ENCODE results near the gene KLHL36.

The KLHL36 gene

GRCh38 chr16:84677017-84677803 is 28.9 kb downstream of the KLHL36 start:
- DNase-seq (ENCODE audit: low read depth), result no peak
- TF ChIP-seq, protein P1, sequence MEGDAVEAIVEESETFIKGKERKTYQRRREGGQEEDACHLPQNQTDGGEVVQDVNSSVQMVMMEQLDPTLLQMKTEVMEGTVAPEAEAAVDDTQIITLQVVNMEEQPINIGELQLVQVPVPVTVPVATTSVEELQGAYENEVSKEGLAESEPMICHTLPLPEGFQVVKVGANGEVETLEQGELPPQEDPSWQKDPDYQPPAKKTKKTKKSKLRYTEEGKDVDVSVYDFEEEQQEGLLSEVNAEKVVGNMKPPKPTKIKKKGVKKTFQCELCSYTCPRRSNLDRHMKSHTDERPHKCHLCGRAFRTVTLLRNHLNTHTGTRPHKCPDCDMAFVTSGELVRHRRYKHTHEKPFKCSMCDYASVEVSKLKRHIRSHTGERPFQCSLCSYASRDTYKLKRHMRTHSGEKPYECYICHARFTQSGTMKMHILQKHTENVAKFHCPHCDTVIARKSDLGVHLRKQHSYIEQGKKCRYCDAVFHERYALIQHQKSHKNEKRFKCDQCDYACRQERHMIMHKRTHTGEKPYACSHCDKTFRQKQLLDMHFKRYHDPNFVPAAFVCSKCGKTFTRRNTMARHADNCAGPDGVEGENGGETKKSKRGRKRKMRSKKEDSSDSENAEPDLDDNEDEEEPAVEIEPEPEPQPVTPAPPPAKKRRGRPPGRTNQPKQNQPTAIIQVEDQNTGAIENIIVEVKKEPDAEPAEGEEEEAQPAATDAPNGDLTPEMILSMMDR (IDR thresholded peaks at IDR 0.05; ENCODE audit: low read depth, low read length, missing control alignments), result no peak
- H3K4me3 ChIP-seq (ENCODE audit: low read depth, low read length), result no peak overlapping the region

GRCh38 chr16:84677849-84678248 is 29.5 kb downstream of the KLHL36 start:
- DNase-seq (ENCODE audit: low read depth), result no peak
- TF ChIP-seq, protein P1 (IDR thresholded peaks at IDR 0.05; ENCODE audit: low read depth, low read length, missing control alignments), result no peak
- H3K4me3 ChIP-seq (ENCODE audit: low read depth, low read length), result no peak overlapping the region

- no peak overlapping the region for H3K4me3 ChIP-seq (ENCODE audit: low read depth, low read length)
- TF ChIP-seq, protein P1 (IDR thresholded peaks at IDR 0.05; ENCODE audit: low read depth, low read length, missing control alignments), result no peak
- DNase-seq (ENCODE audit: low read depth), result no peak
Measured at GRCh38 chr16:84678541-84678940, 30.2 kb downstream of the KLHL36 start.

DNA sequence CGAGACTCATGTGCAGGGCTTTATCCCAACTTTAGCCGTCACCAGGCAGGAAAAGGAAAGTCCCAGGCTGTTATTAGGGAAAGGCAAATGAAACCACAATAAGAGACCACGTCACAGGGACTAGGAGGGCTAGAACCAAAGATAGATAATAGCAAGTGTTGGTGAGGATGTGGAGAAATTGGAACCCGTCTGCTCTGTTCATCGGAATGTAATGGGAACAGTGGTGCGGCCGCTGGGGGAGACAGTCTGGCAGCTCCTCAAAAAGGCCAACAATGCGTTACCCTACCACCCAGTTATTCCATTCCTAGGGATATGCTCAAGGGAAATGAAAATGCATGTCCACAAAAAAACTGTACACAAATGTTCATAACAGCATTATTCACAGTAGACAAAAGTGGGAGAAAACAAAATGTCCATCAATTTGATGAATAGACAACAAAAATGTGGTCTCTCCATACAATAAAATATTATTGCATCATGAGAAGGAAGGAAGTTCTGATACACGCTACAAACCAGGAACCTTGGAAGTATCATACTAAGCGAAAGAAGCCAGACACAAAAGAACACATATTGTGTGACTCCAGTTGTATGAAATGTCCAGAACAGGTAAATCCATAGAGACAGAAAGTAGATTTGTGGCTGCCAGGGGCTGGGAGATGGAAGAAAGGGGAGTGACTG is 32.0 kb downstream of the KLHL36 start:
- no peak for DNase-seq (ENCODE audit: low read depth)
- H3K4me3 ChIP-seq (ENCODE audit: low read depth, low read length), result no peak overlapping the region
- TF ChIP-seq, protein P1 (IDR thresholded peaks at IDR 0.05; ENCODE audit: low read depth, low read length, missing control alignments), result no peak

DNA sequence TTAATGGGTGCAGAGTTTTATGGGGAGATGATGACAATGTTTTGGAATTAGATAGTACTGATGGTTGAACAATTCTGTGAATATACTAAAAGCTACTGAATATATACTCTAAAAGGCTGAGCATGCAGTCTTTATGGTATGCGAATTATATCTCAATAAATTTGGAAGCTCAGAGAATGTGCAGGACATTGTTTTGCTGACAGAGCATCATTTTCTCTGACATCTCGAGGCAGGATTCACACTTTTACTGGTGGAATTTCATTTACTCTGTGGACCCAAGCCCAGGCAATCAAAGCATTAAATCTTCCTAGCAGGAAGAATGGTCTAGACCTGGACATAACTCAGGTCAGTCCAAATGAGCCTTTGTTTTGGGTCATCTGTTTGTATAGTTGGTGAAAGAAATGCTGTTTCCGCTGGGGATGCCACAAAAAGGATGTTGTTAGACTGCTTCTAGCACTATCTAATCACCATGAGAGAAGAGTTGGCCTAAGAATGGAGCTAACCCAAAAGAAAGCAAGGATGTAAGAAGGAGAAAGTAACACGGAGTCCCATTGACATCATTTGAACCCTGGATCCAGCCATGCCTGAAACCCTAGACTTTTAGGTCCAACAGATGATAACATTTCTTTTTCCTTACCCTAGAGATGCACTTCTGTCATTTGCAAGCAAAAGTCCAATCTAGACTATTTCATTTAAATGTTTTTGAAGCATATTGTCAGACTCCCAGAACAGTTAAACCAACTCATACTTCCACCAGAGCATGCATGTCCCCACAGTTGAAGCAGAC is 32.7 kb downstream of the KLHL36 start:
- no peak for DNase-seq (ENCODE audit: low read depth)
- TF ChIP-seq, protein P1 (IDR thresholded peaks at IDR 0.05; ENCODE audit: low read depth, low read length, missing control alignments), result no peak
- H3K4me3 ChIP-seq (ENCODE audit: low read depth, low read length), result no peak overlapping the region

- TF ChIP-seq, protein P1 (IDR thresholded peaks at IDR 0.05; ENCODE audit: low read depth, low read length, missing control alignments), result no peak
- no peak for DNase-seq (ENCODE audit: low read depth)
- H3K4me3 ChIP-seq (ENCODE audit: low read depth, low read length), result no peak overlapping the region
Measured at GRCh38 chr16:84683691-84684591, 35.6 kb downstream of the KLHL36 start.
